HG03342 (cell line): ENCODE measurements around the gene FAM81B.

Source experiments
- ATAC-seq: cut with Tn5 transposase; IDR thresholded peaks from one replicate; pipeline ENCODE4 v1.9.1; 2021; ENCODE audit warnings: mild to moderate bottlenecking, moderate library complexity; ENCODE audit not compliant: unreplicated experiment

Gene FAM81B

GRCh38 chr5:95460665-95461064 lies 69.5 kb downstream of the FAM81B start:
- no peak for ATAC-seq

- no peak for ATAC-seq
Measured at GRCh38 chr5:95471487-95471886, 80.3 kb downstream of the FAM81B start.

- no peak for ATAC-seq
Measured at GRCh38 chr5:95471942-95472341, 80.8 kb downstream of the FAM81B start.

GRCh38 chr5:95484421-95484820 lies 93.3 kb downstream of the FAM81B start:
- no peak for ATAC-seq

GRCh38 chr5:95486191-95486590 lies 95.0 kb downstream of the FAM81B start:
- no peak for ATAC-seq

- no peak for ATAC-seq
Measured at GRCh38 chr5:95487880-95488279, 96.7 kb downstream of the FAM81B start.
